T-cell (primary cell): ENCODE measurements around the gene KCTD17. TPM values are rescaled to one million over a fixed set of nuclear protein-coding genes. Genes with fewer than 3 reads are reported as not detected.
"Not testable (repeated sequence)": the region's sequence is repeated elsewhere in the genome, so short reads cannot be mapped to it uniquely, and the experiment has no call there.

Experiments
- ATAC-seq, 4 experiments: fragments of 200-7000 bp in 3 of 4; fragments of 150-1000 bp in 1 of 4; cut with Tn5 transposase; replicated peaks in 1 of 4; 1 replicate in 3 of 4; 2 replicates in 1 of 4; pipeline ENCODE4 v1.10.0; 2021; ENCODE audit warnings: moderate library complexity in 3 of 4, mild to moderate bottlenecking in 2 of 4, moderate number of reproducible peaks in 1 of 4
- CTCF ChIA-PET, 2 donors: fragments of 300-600 bp; sonication (Branson Sonifier 250); formaldehyde crosslinking; loops; one replicate each; lab custom pipeline; 2022; ENCODE audit warnings: antibody characterized with exemption in 2 of 2; lab: Charles Lee
- POLR2A ChIA-PET, 2 donors: fragments of 300-600 bp; sonication (Branson Sonifier 250); formaldehyde crosslinking; loops; one replicate each; lab custom pipeline; 2022; ENCODE audit warnings: antibody characterized with exemption in 2 of 2; lab: Charles Lee
- DNase-seq, 35 experiments: peaks; one replicate each; pipeline versions ENCODE4 v3.0.0 to v3.0.0-alpha.2; 2013 to 2023
- H3K27ac ChIP-seq: one replicate; pipeline ENCODE4 v1.5.1; 2013; ENCODE audit warnings: low read length
- H3K27me3 ChIP-seq, 2 experiments: replicated peaks in 1 of 2; 1 replicate in 1 of 2; 2 replicates in 1 of 2; pipeline versions ENCODE4 v1.6.1 to v1.7.0; 2013; ENCODE audit warnings: low read length in 1 of 2, mixed read lengths in 1 of 2; ENCODE audit not compliant: control insufficient read depth in 2 of 2, insufficient read depth in 2 of 2; ENCODE audit errors: extremely low read depth in 1 of 2
- H3K36me3 ChIP-seq, 2 donors: 1 replicate in 1 of 2; 2 replicates in 1 of 2; pipeline versions ENCODE4 v1.6.1 to v1.7.0; 2013; ENCODE audit warnings: low read length in 1 of 2; ENCODE audit not compliant: control insufficient read depth in 2 of 2, insufficient read depth in 1 of 2; ENCODE audit errors: extremely low read depth in 1 of 2
- H3K4me1 ChIP-seq, 2 experiments: 1 replicate in 1 of 2; 2 replicates in 1 of 2; pipeline versions ENCODE4 v1.6.1 to v1.7.0; 2013; ENCODE audit warnings: low read length in 2 of 2, mixed read lengths in 1 of 2; ENCODE audit not compliant: insufficient read depth in 2 of 2, control insufficient read depth in 1 of 2; ENCODE audit errors: extremely low read depth in 1 of 2
- H3K4me3 ChIP-seq, 2 donors: 1 replicate in 1 of 2; 2 replicates in 1 of 2; pipeline versions ENCODE4 v1.5.1 to v1.7.0; 2013; ENCODE audit warnings: mild to moderate bottlenecking in 2 of 2, low read length in 1 of 2, moderate library complexity in 1 of 2; ENCODE audit not compliant: control insufficient read depth in 1 of 2; ENCODE audit errors: extremely low read depth in 1 of 2
- H3K9me3 ChIP-seq: 2 replicates; pipeline ENCODE4 v1.7.0; 2013
- H3K27ac Mint-ChIP-seq, 2 donors: one replicate each; pipeline ENCODE4 v1.8.0; 2020 to 2021; ENCODE audit warnings: mild to moderate bottlenecking in 2 of 2, mixed read lengths in 2 of 2
- H3K27me3 Mint-ChIP-seq, 2 donors: one replicate each; pipeline ENCODE4 v1.8.0; 2021 to 2022; ENCODE audit warnings: mixed read lengths in 2 of 2
- H3K36me3 Mint-ChIP-seq: one replicate; pipeline ENCODE4 v1.8.0; 2021; ENCODE audit warnings: mixed read lengths
- H3K4me1 Mint-ChIP-seq, 3 donors: one replicate each; pipeline ENCODE4 v1.8.0; 2020 to 2022; ENCODE audit warnings: mixed read lengths in 3 of 3, mild to moderate bottlenecking in 1 of 3
- H3K4me3 Mint-ChIP-seq, 3 donors: one replicate each; pipeline ENCODE4 v1.8.0; 2020 to 2022; ENCODE audit warnings: mild to moderate bottlenecking in 3 of 3, mixed read lengths in 3 of 3, moderate library complexity in 3 of 3
- H3K9me3 Mint-ChIP-seq, 3 donors: one replicate each; pipeline ENCODE4 v1.8.0; 2020 to 2022; ENCODE audit warnings: mixed read lengths in 3 of 3
- WGBS: methylation state at CpG from one replicate; pipeline ENCODE4 v1.1.5; 2013; ENCODE audit warnings: missing lambda C conversion rate; ENCODE audit not compliant: insufficient coverage; 5-methylcytosine and 5-hydroxymethylcytosine counted together
- total RNA-seq, 35 experiments: library from RNA in 6 of 35; stranded (reverse) in 6 of 35; fragments of 120-200 nt in 1 of 35; gene quantifications; one replicate each; pipeline versions ENCODE4 v1.2.1 to v1.2.4 and lab custom pipeline; 2013 to 2026

Gene KCTD17
- total RNA-seq, 5 donors from 2014 or later (not counting 1 experiment from before 2014, with no cell fraction given) = 24.0 to 36.2 (median 35.1) TPM

DNA sequence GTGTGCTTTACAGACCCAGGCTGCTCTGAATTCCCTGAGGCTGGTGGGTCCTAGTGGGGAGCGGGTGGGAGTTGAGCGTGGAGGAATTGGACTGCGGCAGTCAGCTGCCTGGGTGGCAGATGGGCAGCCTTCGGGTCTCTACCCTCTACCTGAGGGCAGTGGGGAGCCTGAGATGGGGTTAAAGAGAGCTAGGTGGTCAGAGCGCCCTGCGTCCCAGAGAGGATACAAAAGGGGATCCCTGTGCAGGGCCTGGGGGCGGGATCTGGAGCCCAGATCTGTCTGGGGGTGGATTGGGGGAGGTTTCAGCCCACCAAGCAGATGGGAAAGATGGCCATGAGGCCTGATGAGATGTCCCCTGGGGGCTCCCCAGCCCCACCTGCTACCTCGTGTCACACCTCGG is 18.2 kb downstream of the KCTD17 start:
- ChIA-PET CTCF (no interaction called here), POLR2A (interaction anchor here in 1 of 2 donors (0.6 kb wide), 1 partner anchor 172 kb away, joined by 3 read pairs; no protein-coding TSS in a partner anchor)
- no peaks in the 10 kb centered on the region for H3K9me3 ChIP-seq

GRCh38 chr22:37070334-37070733 is 18.8 kb downstream of the KCTD17 start:
- ATAC-seq = no peak
- H3K27ac ChIP-seq = no peak overlapping the region
- WGBS = 81% methylated on average over 8 of the region's 8 CpGs
- Mint-ChIP-seq H3K9me3 (no peaks in the 10 kb centered on the region), H3K36me3 (no peaks in the 10 kb centered on the region), H3K27ac (no peak overlapping the region), H3K4me3 (no peak overlapping the region), H3K4me1 (peaks cover 0 to 2% (median 0%) of the 10 kb centered on the region in 3 donors), H3K27me3 (peaks cover 12 to 29% of the 10 kb centered on the region in 2 donors)
- H3K9me3 ChIP-seq = no peaks in the 10 kb centered on the region
- H3K36me3 ChIP-seq = no peaks in the 10 kb centered on the region
- CTCF ChIA-PET = no interaction called here
- POLR2A ChIA-PET = no interaction called here
- peaks cover 0 to 4% of the 10 kb centered on the region in 2 experiments for H3K4me1 ChIP-seq
- peaks cover 3 to 58% of the 10 kb centered on the region in 2 experiments for H3K27me3 ChIP-seq
- H3K4me3 ChIP-seq = no peak overlapping the region
- DNase-seq = no peak

More for the DNA sequence above, 18.2 kb downstream of the KCTD17 start:
- H3K36me3 Mint-ChIP-seq = peaks cover under 1% of the 10 kb centered on the region
- 81% methylated on average over 6 of the region's 9 CpGs for WGBS
- no peak overlapping the region for H3K27ac Mint-ChIP-seq
- DNase-seq (no peak), ATAC-seq (no peak)
- H3K27me3 Mint-ChIP-seq = peaks cover 12 to 27% of the 10 kb centered on the region in 2 donors
- Histone ChIP-seq H3K27ac (no peak overlapping the region), H3K4me3 (no peak overlapping the region), H3K27me3 (peaks cover 3 to 53% of the 10 kb centered on the region in 2 experiments), H3K36me3 (no peaks in the 10 kb centered on the region), H3K4me1 (peaks cover 0 to 4% of the 10 kb centered on the region in 2 experiments)
- H3K4me1 Mint-ChIP-seq = peaks cover 0 to 2% (median 0%) of the 10 kb centered on the region in 3 donors
- H3K4me3 Mint-ChIP-seq = no peak overlapping the region
- H3K9me3 Mint-ChIP-seq = no peaks in the 10 kb centered on the region

GRCh38 chr22:37070744-37071143 is 19.2 kb downstream of the KCTD17 start:
- H3K27ac Mint-ChIP-seq = no peak overlapping the region
- peaks cover 15 to 33% of the 10 kb centered on the region in 2 donors for H3K27me3 Mint-ChIP-seq
- H3K4me1 ChIP-seq = peaks cover 0 to 4% of the 10 kb centered on the region in 2 experiments
- no peak for DNase-seq
- no peaks in the 10 kb centered on the region for H3K36me3 ChIP-seq
- no peak overlapping the region for H3K4me3 Mint-ChIP-seq
- H3K9me3 Mint-ChIP-seq = no peaks in the 10 kb centered on the region
- H3K27me3 ChIP-seq = peaks cover 3 to 58% of the 10 kb centered on the region in 2 experiments
- 82% methylated on average over 1 of the region's 9 CpGs for WGBS
- CTCF ChIA-PET = no interaction called here
- H3K4me3 ChIP-seq = no peak overlapping the region
- H3K36me3 Mint-ChIP-seq = no peaks in the 10 kb centered on the region
- no peak overlapping the region for H3K27ac ChIP-seq
- ATAC-seq = no peak
- H3K9me3 ChIP-seq = no peaks in the 10 kb centered on the region
- H3K4me1 Mint-ChIP-seq = peaks cover 0 to 2% (median 0%) of the 10 kb centered on the region in 3 donors
- POLR2A ChIA-PET = no interaction called here

- POLR2A ChIA-PET, CTCF ChIA-PET, DNase-seq: not testable (repeated sequence)
These were observed 20.5 kb downstream of the KCTD17 start for GRCh38 chr22:37071850-37072592.

GRCh38 chr22:37072673-37073072 is 21.1 kb downstream of the KCTD17 start:
- H3K4me1 Mint-ChIP-seq = peaks cover 0 to 4% (median under 1%) of the 10 kb centered on the region in 3 donors
- ChIA-PET POLR2A (no interaction called here), CTCF (no interaction called here)
- Histone ChIP-seq H3K27ac (no peak overlapping the region), H3K27me3 (peaks cover 3 to 65% of the 10 kb centered on the region in 2 experiments), H3K36me3 (no peaks in the 10 kb centered on the region), H3K4me1 (peaks cover 0 to 5% of the 10 kb centered on the region in 2 experiments), H3K4me3 (no peak overlapping the region), H3K9me3 (no peaks in the 10 kb centered on the region)
- H3K36me3 Mint-ChIP-seq = no peaks in the 10 kb centered on the region
- H3K4me3 Mint-ChIP-seq = no peak overlapping the region
- H3K27me3 Mint-ChIP-seq = peaks cover 15 to 33% of the 10 kb centered on the region in 2 donors
- no peaks in the 10 kb centered on the region for H3K9me3 Mint-ChIP-seq
- DNase-seq = no peak
- no peak overlapping the region for H3K27ac Mint-ChIP-seq
- no peak for ATAC-seq
- WGBS = 95% methylated on average over 8 of the region's 8 CpGs

More at GRCh38 chr22:37071850-37072592, 20.5 kb downstream of the KCTD17 start:
- not testable (repeated sequence) for H3K36me3 Mint-ChIP-seq, H3K4me3 ChIP-seq, H3K4me1 ChIP-seq, H3K27ac Mint-ChIP-seq, H3K27ac ChIP-seq, H3K36me3 ChIP-seq, H3K4me3 Mint-ChIP-seq, ATAC-seq, H3K4me1 Mint-ChIP-seq, H3K9me3 ChIP-seq, H3K9me3 Mint-ChIP-seq
- WGBS = 95% methylated on average over 5 of the region's 5 CpGs
- peaks cover 15 to 34% of the 10 kb centered on the region in 2 donors for H3K27me3 Mint-ChIP-seq
- peaks cover 3 to 66% of the 10 kb centered on the region in 2 experiments for H3K27me3 ChIP-seq

DNA sequence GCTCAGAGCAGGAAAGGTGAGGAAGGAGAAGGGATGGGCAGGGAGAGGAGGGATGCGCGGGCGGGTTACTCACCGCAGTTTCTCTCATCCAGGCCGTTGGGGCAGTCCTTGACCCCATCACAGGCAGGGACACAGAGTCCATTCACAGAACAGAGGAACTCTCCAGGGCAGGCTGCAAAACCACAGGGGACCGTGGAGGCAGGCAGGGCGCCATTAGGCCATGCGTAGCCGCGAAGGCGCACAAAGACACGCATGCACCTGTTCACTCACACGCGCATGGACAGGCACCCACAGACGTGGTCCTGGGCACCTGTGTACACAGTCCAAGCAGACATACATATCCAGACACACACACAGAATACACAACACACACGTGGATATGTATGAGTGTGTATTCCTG is 23.0 kb downstream of the KCTD17 start:
- Mint-ChIP-seq H3K27me3 (peaks cover 13 to 20% of the 10 kb centered on the region in 2 donors), H3K27ac (no peak overlapping the region), H3K4me3 (no peak overlapping the region), H3K4me1 (peaks cover 18 to 20% (median 19%) of the 10 kb centered on the region in 3 donors), H3K36me3 (no peaks in the 10 kb centered on the region), H3K9me3 (no peaks in the 10 kb centered on the region)
- 84% methylated on average over 10 of the region's 16 CpGs for WGBS
- Histone ChIP-seq H3K4me1 (peaks cover 11 to 19% of the 10 kb centered on the region in 2 experiments), H3K27me3 (peaks cover 3 to 49% of the 10 kb centered on the region in 2 experiments), H3K4me3 (no peak overlapping the region), H3K9me3 (no peaks in the 10 kb centered on the region), H3K27ac (no peak overlapping the region), H3K36me3 (no peaks in the 10 kb centered on the region)
- POLR2A ChIA-PET = no interaction called here
- ATAC-seq (no peak), DNase-seq (no peak)
- CTCF ChIA-PET = no interaction called here
